HepG2 (cell line): ENCODE data around the gene FKBP5. TPM values are rescaled to one million over a fixed set of nuclear protein-coding genes. Genes with fewer than 3 reads are reported as not detected.
A peak's percentile ranks its signal among the peaks of the same experiment; 100 is the strongest.

ENCODE experiments used
- DNMT1 ChIP-seq: sonication (generic); formaldehyde crosslinking; IDR thresholded peaks from 2 replicates; pipeline ENCODE4 v1.5.1; 2020; ENCODE audit warnings: mild to moderate bottlenecking, missing genetic modification reagents
- EP300 ChIP-seq, 3 experiments: sonication (generic) in 1 of 3; formaldehyde crosslinking in 1 of 3; IDR thresholded peaks; 2 replicates each; pipeline versions ENCODE4 v1.5.1 to v1.6.1; 2011 to 2020; ENCODE audit warnings: low read depth in 2 of 3, low read length in 2 of 3, borderline replicate concordance in 1 of 3, improper control_type of control experiment in 1 of 3, mild to moderate bottlenecking in 1 of 3, missing genetic modification reagents in 1 of 3, moderate library complexity in 1 of 3
- HNF4G ChIP-seq, 2 experiments: sonication (generic) in 1 of 2; formaldehyde crosslinking in 1 of 2; IDR thresholded peaks; 2 replicates each; pipeline versions ENCODE4 v1.4.0 to v1.6.1; 2011 to 2020; ENCODE audit warnings: borderline replicate concordance in 2 of 2, low read depth in 2 of 2, mild to moderate bottlenecking in 2 of 2, low read length in 1 of 2, missing genetic modification reagents in 1 of 2, moderate library complexity in 1 of 2
- KLF15 ChIP-seq: sonication (generic); formaldehyde crosslinking; IDR thresholded peaks from 2 replicates; pipeline ENCODE4 v1.8.1; 2023; ENCODE audit warnings: borderline replicate concordance, mild to moderate bottlenecking, inconsistent platforms, missing genetic modification reagents, mixed read lengths
- MAF1 ChIP-seq: sonication (generic); formaldehyde crosslinking; IDR thresholded peaks from 2 replicates; pipeline ENCODE4 v1.5.0; 2020; ENCODE audit warnings: missing genetic modification reagents, borderline replicate concordance
- MBD4 ChIP-seq: IDR thresholded peaks from 2 replicates; pipeline ENCODE4 v1.6.1; 2012; ENCODE audit warnings: low read length, inconsistent platforms, borderline replicate concordance
- NFIC ChIP-seq: IDR thresholded peaks from 2 replicates; pipeline ENCODE4 v1.6.1; 2012; ENCODE audit warnings: mild to moderate bottlenecking, low read length, inconsistent platforms
- NKX3-1 ChIP-seq: sonication (generic); formaldehyde crosslinking; IDR thresholded peaks from 2 replicates; pipeline ENCODE4 v1.5.0; 2020; ENCODE audit warnings: missing genetic modification reagents
- RAD21 ChIP-seq: fragments of 450-650 bp; formaldehyde crosslinking; IDR thresholded peaks from 2 replicates; pipeline ENCODE4 v1.5.0; 2020; ENCODE audit warnings: mild to moderate bottlenecking
- RARA ChIP-seq: IDR thresholded peaks from 2 replicates; pipeline ENCODE4 v1.6.1; 2016; ENCODE audit warnings: missing genetic modification reagents, missing compliant biosample characterization
- RFX1 ChIP-seq: fragments of 450-650 bp; IDR thresholded peaks from 2 replicates; pipeline ENCODE4 v1.6.1; 2017
- SAP130 ChIP-seq: IDR thresholded peaks from 2 replicates; pipeline ENCODE4 v1.6.1; 2016; ENCODE audit warnings: low read depth
- TP53 ChIP-seq: sonication (generic); formaldehyde crosslinking; conservative IDR thresholded peaks from 2 replicates; pipeline ENCODE4 v1.4.0; 2020; ENCODE audit warnings: missing genetic modification reagents
- TRIM22 ChIP-seq: fragments of 450-650 bp; IDR thresholded peaks from 2 replicates; pipeline ENCODE4 v1.6.1; 2017
- U2AF1 ChIP-seq: fragments of 200-400 bp; formaldehyde crosslinking; optimal IDR thresholded peaks from 2 replicates; pipeline ENCODE3; 2017; ENCODE audit warnings: mild to moderate bottlenecking, low read depth, low read length
- ZBTB7A ChIP-seq: sonication (generic); formaldehyde crosslinking; IDR thresholded peaks from 2 replicates; pipeline ENCODE4 v1.8.0; 2022; ENCODE audit warnings: mild to moderate bottlenecking, missing genetic modification reagents
- ZNF264 ChIP-seq: sonication (generic); formaldehyde crosslinking; IDR thresholded peaks from 2 replicates; pipeline ENCODE4 v1.4.0; 2020; ENCODE audit warnings: missing genetic modification reagents
- ZNF280D ChIP-seq: sonication (generic); formaldehyde crosslinking; IDR thresholded peaks from 2 replicates; pipeline ENCODE4 v1.5.1; 2020; ENCODE audit warnings: mild to moderate bottlenecking, missing genetic modification reagents
- ZNF773 ChIP-seq: sonication (generic); formaldehyde crosslinking; IDR thresholded peaks from 2 replicates; pipeline ENCODE4 v1.4.0; 2020; ENCODE audit warnings: missing genetic modification reagents, borderline replicate concordance
- polyA plus RNA-seq, 8 experiments: library from polyadenylated mRNA; depleted of rRNA in 3 of 8; stranded (reverse) in 7 of 8; unstranded in 1 of 8; fragments of >200 nt; fragmentation: Illumina TruSeq in 4 of 8; extraction: Trizol in 4 of 8; gene quantifications; 2 replicates each; pipeline versions ENCODE4 v1.2.1 to v1.2.3, GENCODE V29; 2011 to 2016; ENCODE audit warnings: low read depth in 4 of 8, missing spikeins in 1 of 8, mixed read lengths in 1 of 8; ENCODE audit not compliant: insufficient read depth in 1 of 8
- total RNA-seq, 5 experiments: library from RNA; depleted of rRNA; stranded (reverse); fragments of >200 nt; fragmentation: Illumina TruSeq; extraction: Trizol; gene quantifications; 2 replicates each; pipeline ENCODE4 v1.2.3, GENCODE V29; 2016; ENCODE audit warnings: low read depth in 1 of 5
- TF ChIP-seq, protein P1 (sequence below): IDR thresholded peaks from 2 replicates; pipeline ENCODE4 v1.6.1; 2016
- TF ChIP-seq, protein P2 (sequence below): sonication (generic); formaldehyde crosslinking; IDR thresholded peaks from 2 replicates; pipeline ENCODE4 v1.4.0; 2020; ENCODE audit warnings: missing genetic modification reagents

FKBP5 gene
- total and polyA plus RNA-seq, 2 of the 13 experiments (the other 11 are each of a cell fraction or from before 2014, with no cell fraction given) = 8.0 to 17.4 TPM

GRCh38 chr6:35731736-35732532 is 43.2 kb upstream of the FKBP5 start (continued):
- TF ChIP-seq, protein P1, sequence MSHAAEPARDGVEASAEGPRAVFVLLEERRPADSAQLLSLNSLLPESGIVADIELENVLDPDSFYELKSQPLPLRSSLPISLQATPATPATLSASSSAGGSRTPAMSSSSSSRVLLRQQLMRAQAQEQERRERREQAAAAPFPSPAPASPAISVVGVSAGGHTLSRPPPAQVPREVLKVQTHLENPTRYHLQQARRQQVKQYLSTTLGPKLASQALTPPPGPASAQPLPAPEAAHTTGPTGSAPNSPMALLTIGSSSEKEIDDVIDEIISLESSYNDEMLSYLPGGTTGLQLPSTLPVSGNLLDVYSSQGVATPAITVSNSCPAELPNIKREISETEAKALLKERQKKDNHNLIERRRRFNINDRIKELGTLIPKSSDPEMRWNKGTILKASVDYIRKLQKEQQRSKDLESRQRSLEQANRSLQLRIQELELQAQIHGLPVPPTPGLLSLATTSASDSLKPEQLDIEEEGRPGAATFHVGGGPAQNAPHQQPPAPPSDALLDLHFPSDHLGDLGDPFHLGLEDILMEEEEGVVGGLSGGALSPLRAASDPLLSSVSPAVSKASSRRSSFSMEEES (CRISPR knock-in tag) = peak; percentile 67; the same call in 1 of the 2 replicates
- TF ChIP-seq NKX3-1 (CRISPR knock-in tag) = no peak; the same call in 1 of the 2 replicates
- peak; percentile 21; the same call in 1 of the 2 replicates for TF ChIP-seq ZNF264 (CRISPR knock-in tag)
- TF ChIP-seq, protein P2, sequence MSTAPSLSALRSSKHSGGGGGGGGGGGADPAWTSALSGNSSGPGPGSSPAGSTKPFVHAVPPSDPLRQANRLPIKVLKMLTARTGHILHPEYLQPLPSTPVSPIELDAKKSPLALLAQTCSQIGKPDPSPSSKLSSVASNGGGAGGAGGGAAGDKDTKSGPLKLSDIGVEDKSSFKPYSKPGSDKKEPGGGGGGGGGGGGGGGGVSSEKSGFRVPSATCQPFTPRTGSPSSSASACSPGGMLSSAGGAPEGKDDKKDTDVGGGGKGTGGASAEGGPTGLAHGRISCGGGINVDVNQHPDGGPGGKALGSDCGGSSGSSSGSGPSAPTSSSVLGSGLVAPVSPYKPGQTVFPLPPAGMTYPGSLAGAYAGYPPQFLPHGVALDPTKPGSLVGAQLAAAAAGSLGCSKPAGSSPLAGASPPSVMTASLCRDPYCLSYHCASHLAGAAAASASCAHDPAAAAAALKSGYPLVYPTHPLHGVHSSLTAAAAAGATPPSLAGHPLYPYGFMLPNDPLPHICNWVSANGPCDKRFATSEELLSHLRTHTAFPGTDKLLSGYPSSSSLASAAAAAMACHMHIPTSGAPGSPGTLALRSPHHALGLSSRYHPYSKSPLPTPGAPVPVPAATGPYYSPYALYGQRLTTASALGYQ = 0 out of 2 replicates have a peak, but pooled peaks have one; percentile 20
- no peak for TF ChIP-seq TRIM22
- TF ChIP-seq EP300 (IDR thresholded peaks at IDR 0.05; ENCODE audit: low read depth in 2 of 2, low read length in 2 of 2) = peak in 1 of 2 experiments; percentile 71; a peak in 1 of 4 replicates
- TF ChIP-seq EP300 (CRISPR knock-in tag; IDR thresholded peaks at IDR 0.05; ENCODE audit: borderline replicate concordance) = peak; percentile 50; the same call in 1 of the 2 replicates
- no peak for TF ChIP-seq NFIC
- peak; percentile 51; the same call in 1 of the 2 replicates for TF ChIP-seq HNF4G (IDR thresholded peaks at IDR 0.05; ENCODE audit: borderline replicate concordance, low read depth, low read length)
- no peak for TF ChIP-seq HNF4G (CRISPR knock-in tag; IDR thresholded peaks at IDR 0.05; ENCODE audit: borderline replicate concordance, low read depth)
- no peak for TF ChIP-seq KLF15 (CRISPR knock-in tag)
- no peak for TF ChIP-seq TP53
- no peak; the same call in 1 of the 2 replicates for TF ChIP-seq MAF1
- TF ChIP-seq RFX1 = no peak
- TF ChIP-seq DNMT1 (CRISPR knock-in tag) = no peak
- TF ChIP-seq ZNF773 = 0 out of 2 replicates have a peak, but pooled peaks have one; percentile 19
- TF ChIP-seq ZBTB7A (CRISPR knock-in tag) = peak; percentile 54
- TF ChIP-seq U2AF1 = peak; percentile 32
- TF ChIP-seq SAP130 (CRISPR knock-in tag) = peak; percentile 96
- peak; percentile 68; the same call in 1 of the 2 replicates for TF ChIP-seq ZNF280D
- TF ChIP-seq RARA = no peak; the same call in 1 of the 2 replicates
- no peak for TF ChIP-seq MBD4
- peak; percentile 15 for TF ChIP-seq RAD21 (CRISPR knock-in tag)
